GM18505 (cell line): Measurements from ENCODE around the gene PGK1.
"Not testable (repeated sequence)": the region's sequence is repeated elsewhere in the genome, so short reads cannot be mapped to it uniquely, and the experiment has no call there.

ENCODE experiments used
- ATAC-seq: cut with Tn5 transposase; IDR thresholded peaks from one replicate; pipeline ENCODE4 v1.9.1; 2021; ENCODE audit not compliant: unreplicated experiment
- POLR2A ChIP-seq: IDR thresholded peaks from 4 replicates; pipeline ENCODE4 v1.6.1; 2011; ENCODE audit warnings: borderline replicate concordance; ENCODE audit not compliant: insufficient read depth, insufficient read length; ENCODE audit errors: extremely low read depth

Gene PGK1

DNA sequence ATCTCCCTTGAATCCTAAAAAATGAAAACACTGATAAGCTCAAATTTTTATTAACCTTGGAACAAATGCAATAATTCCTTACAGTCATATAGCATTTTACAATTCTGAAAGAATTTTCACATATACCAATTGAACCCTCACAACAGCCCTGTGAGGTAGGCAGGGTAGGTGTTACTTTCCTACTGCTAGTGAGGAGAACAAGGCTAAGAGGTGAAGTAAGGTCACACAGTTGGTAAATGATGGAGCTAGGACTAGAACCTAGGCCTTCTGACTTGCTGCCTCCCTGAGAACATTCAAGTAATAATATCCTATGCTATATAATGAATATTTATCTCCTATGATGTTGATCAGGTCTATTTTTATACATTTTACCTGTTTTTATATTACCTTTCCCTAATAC is 25.7 kb downstream of the PGK1 start:
- ATAC-seq = no peak

DNA sequence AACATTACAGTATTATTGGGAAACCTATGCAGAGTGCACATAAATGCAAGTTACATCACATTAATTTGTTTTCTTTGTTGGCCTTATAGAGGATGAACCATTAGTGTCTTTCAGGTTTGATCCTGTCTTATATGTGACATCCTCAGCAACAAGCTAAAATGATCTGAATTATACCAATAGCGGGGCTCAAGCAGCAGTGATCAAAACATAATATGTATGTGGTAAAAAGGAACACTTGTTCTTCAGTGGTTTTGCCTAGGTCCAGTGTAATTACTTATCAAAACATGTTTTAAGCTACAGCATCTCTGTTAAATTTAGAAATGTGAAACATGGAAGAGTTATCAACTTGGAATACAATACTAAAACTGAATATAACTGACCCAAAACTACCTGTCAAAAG is 26.3 kb downstream of the PGK1 start:
- no peak for ATAC-seq
- TF ChIP-seq POLR2A = no peak

More for the DNA sequence above, 25.7 kb downstream of the PGK1 start:
- TF ChIP-seq POLR2A = no peak

DNA sequence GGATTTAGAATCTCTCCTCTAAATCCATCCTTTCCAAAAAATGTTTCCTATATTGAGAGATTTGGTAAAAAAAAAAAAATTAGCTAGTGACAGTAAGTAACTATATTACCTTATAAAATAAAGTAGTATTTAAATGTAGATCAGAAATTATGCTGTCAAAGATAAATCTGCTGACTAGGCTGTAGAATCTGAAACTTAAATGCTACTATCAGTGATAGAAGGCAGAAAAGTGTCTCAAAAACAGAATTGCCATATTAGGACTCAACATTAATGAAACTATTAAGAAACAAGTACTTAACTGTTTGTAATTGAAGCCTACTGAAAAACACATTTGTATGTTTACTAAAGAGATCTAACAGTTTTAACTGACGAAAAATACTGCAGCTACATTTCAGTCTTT is 27.1 kb downstream of the PGK1 start:
- no peak for TF ChIP-seq POLR2A
- ATAC-seq = no peak

DNA sequence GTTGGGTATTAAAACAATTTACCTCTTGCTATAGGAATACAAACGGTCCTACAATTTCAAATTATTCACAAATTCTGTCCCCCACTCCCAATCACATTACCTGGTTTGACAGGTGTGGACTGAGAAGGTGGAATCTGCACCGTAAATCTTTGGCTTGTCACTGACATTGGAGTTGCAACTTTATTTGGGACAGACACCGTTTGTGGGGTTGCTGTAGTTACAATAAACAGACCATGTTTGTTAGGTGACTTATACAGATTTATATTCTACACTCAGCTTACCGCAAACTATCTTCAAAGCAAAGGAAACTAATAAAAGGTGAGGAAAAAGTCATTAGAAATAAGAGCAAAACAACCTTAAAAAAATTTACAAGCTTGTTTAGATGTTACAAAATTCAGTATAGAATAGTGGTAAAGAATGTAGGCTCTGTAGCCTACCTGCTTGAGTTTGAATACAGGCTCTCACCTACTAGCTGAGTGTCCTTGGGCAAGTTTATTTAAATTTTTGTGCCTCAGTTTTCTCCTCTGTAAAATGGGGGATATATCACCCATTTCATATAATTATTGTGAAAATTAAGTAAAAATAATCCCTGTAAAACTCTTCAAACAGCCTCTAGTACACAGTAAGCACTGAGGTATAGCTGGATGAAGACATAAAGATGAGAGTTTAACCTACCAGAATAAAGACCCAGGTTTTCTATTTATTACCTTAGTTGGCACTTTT is 29.4 kb downstream of the PGK1 start:
- TF ChIP-seq POLR2A = no peak
- ATAC-seq = no peak

GRCh38 chrX:78139160-78140123 is 35.4 kb downstream of the PGK1 start, which contains the start of gene TAF9B:
Gene TAF9B (minus strand): TSS chrX:78139650. CDS start chrX:78139611, 39 bp downstream.
- ATAC-seq = peak; percentile 94
- peak; percentile 71 for TF ChIP-seq POLR2A

DNA sequence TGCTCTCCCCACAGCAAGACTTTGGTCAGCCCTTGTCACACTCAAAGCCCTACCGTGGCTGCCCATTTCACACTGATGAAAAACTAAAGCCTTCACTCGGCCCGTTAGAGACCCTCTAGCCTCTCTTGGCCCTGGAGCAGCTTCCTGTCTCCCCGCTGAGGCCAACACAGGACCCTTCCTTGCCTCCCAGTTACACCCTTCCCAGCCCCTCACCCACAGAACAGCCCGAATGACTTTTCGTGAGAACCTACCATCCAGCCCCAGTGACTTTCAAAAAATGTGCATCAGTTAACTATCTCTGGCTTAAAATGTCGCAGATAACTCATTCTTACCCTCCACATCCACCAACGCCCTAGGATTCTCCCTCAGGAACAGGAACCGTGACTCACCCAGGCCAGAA is 36.2 kb downstream of the PGK1 start:
- no peak for TF ChIP-seq POLR2A
- ATAC-seq = no peak

- not testable (repeated sequence) for ATAC-seq
Measured at GRCh38 chrX:78147002-78147540, 43.0 kb downstream of the PGK1 start.

- ATAC-seq = not testable (repeated sequence)
Measured at GRCh38 chrX:78157373-78157772, 53.3 kb downstream of the PGK1 start.

DNA sequence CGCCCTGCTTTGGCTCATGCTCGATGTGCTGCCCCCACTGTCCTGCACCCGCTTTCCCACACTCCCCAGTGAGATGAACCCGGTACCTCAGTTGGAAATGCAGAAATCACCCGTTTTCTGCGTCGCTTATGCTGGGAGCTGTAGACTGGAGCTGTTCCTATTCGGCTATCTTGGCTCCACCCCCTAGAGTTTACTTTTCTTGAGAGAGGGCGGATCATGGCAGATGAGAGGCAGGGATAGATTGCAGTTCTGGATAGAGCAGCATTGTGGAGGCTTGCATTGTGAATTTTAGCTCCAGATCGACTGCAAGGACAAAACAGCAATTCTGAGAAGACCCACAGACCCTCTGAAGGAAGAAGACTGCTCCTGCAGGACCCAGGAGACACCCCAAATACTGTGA is 53.8 kb downstream of the PGK1 start:
- not testable (repeated sequence) for ATAC-seq

GRCh38 chrX:78160711-78161110 is 56.7 kb downstream of the PGK1 start:
- ATAC-seq = not testable (repeated sequence)

- not testable (repeated sequence) for ATAC-seq
Measured at GRCh38 chrX:78163175-78163574, 59.1 kb downstream of the PGK1 start.

GRCh38 chrX:78165425-78165824 is 61.4 kb downstream of the PGK1 start:
- no peak for TF ChIP-seq POLR2A
- ATAC-seq = no peak

DNA sequence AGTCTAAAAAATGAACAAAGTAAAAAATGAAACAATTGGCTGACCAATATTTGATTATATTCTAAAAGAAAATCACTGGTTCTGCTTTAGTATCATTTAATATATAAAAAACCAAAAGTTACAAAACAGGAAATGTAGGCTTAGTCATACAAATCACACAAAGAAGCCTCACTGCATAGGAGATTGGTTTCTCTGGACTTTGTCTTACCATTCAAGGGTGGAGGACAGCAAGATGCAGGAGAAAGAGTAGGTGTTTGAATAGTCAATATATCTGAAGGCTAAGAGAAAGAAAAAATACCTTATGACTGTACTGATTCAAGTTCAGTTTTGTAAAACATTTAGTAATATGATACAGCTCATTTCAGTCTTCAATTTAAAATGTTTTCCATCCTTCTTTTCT is 64.0 kb downstream of the PGK1 start:
- ATAC-seq = no peak
- TF ChIP-seq POLR2A = no peak
